Transverse colon (tissue), 4 donors: ENCODE data around the gene NPAS3.

ENCODE experiments used
- EP300 ChIP-seq: sonication (generic); formaldehyde crosslinking; IDR thresholded peaks from one replicate; pipeline ENCODE4 v1.6.1; 2017; ENCODE audit warnings: antibody characterized with exemption, low read depth
- POLR2A ChIP-seq: fragments of 450-650 bp; IDR thresholded peaks from one replicate; pipeline ENCODE4 v1.6.1; 2016; ENCODE audit warnings: antibody characterized with exemption, mild to moderate bottlenecking, moderate library complexity
- POLR2AphosphoS5 ChIP-seq, 3 donors: sonication (generic); formaldehyde crosslinking; IDR thresholded peaks; one replicate each; pipeline ENCODE4 v1.6.1; 2016; ENCODE audit warnings: antibody characterized with exemption in 3 of 3
- TF ChIP-seq, protein P1 (sequence below), 5 experiments: fragments of 200-600 bp in 3 of 5; fragments of 450-650 bp in 2 of 5; sonication (generic) in 3 of 5; IDR thresholded peaks; 1 replicate in 2 of 5; 2 replicates in 3 of 5; pipeline ENCODE4 v1.5.1; 2016 to 2017; ENCODE audit warnings: antibody characterized with exemption in 5 of 5, inconsistent platforms in 3 of 5, mild to moderate bottlenecking in 2 of 5, moderate library complexity in 1 of 5

DNA sequence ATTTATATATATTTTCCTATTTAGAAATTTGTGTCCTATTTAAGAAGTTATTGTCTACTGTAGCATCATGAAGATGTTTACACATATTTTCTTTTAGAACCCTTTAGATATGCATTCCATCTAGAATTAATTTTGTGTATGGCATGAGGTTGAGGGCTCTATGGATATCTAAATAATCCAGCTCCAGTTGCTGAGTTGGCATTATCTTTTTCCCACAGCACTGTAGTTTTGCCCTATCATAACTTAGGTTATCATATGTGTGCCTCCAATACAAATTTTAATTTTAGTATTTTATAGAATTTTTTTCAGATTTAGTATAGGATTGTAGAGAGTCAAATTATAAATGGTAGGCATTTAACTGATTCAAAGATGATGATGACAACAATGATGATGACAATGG is 159.3 kb downstream of the NPAS3 start:
- TF ChIP-seq EP300: no peak
- TF ChIP-seq POLR2A: no peak
- TF ChIP-seq, protein P1, sequence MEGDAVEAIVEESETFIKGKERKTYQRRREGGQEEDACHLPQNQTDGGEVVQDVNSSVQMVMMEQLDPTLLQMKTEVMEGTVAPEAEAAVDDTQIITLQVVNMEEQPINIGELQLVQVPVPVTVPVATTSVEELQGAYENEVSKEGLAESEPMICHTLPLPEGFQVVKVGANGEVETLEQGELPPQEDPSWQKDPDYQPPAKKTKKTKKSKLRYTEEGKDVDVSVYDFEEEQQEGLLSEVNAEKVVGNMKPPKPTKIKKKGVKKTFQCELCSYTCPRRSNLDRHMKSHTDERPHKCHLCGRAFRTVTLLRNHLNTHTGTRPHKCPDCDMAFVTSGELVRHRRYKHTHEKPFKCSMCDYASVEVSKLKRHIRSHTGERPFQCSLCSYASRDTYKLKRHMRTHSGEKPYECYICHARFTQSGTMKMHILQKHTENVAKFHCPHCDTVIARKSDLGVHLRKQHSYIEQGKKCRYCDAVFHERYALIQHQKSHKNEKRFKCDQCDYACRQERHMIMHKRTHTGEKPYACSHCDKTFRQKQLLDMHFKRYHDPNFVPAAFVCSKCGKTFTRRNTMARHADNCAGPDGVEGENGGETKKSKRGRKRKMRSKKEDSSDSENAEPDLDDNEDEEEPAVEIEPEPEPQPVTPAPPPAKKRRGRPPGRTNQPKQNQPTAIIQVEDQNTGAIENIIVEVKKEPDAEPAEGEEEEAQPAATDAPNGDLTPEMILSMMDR (IDR thresholded peaks at IDR 0.05): no peak
- TF ChIP-seq POLR2AphosphoS5 (IDR thresholded peaks at IDR 0.05): no peak
